K562 (cell line): ENCODE results near the gene MLC1.

Experiments used
- HDAC6 ChIP-seq: IDR thresholded peaks from 2 replicates; pipeline ENCODE4 v1.6.1; 2012; ENCODE audit warnings: low read depth, mild to moderate bottlenecking, control low read depth, inconsistent platforms, low read length, moderate library complexity
- SAFB ChIP-seq: fragments of 200-400 bp; formaldehyde crosslinking; IDR thresholded peaks from 2 replicates; pipeline ENCODE4 v1.6.1; 2017; ENCODE audit warnings: low read depth, low read length, borderline replicate concordance
- ZNF184 ChIP-seq: sonication (generic); formaldehyde crosslinking; IDR thresholded peaks from 2 replicates; pipeline ENCODE4 v1.5.0; 2020; ENCODE audit warnings: missing genetic modification reagents

- no peak for TF ChIP-seq HDAC6
- TF ChIP-seq ZNF184 = no peak
- TF ChIP-seq SAFB = no peak
Measured at GRCh38 chr22:50032941-50033601, 52.2 kb downstream of the MLC1 start.
